Thyroid gland (tissue), 4 donors: ENCODE results near the gene WDFY4. TPM values are rescaled to one million over a fixed set of nuclear protein-coding genes. Genes with fewer than 3 reads are reported as not detected.

ENCODE experiments used
- DNase-seq, 2 donors: peaks; one replicate each; pipeline ENCODE4 v3.0.0-alpha.2; 2019
- H3K27ac ChIP-seq, 3 donors: fragments of 200-600 bp; sonication (generic); 1 replicate in 2 of 3; 2 replicates in 1 of 3; pipeline ENCODE4 v1.5.1; 2016 to 2019; ENCODE audit warnings: mild to moderate bottlenecking in 1 of 3, moderate library complexity in 1 of 3
- H3K27me3 ChIP-seq: fragments of 200-600 bp; sonication (generic); one replicate; pipeline ENCODE4 v1.5.1; 2019
- H3K36me3 ChIP-seq, 2 donors: fragments of 200-600 bp; sonication (generic); one replicate each; pipeline ENCODE4 v1.5.1; 2016 to 2019
- H3K4me1 ChIP-seq, 2 donors: fragments of 200-600 bp; sonication (generic); one replicate each; pipeline ENCODE4 v1.5.1; 2017 to 2019
- H3K4me3 ChIP-seq, 3 donors: fragments of 200-600 bp; sonication (generic); replicated peaks in 1 of 3; 1 replicate in 2 of 3; 2 replicates in 1 of 3; pipeline ENCODE4 v1.5.1; 2016; ENCODE audit warnings: mild to moderate bottlenecking in 1 of 3
- H3K9me3 ChIP-seq: fragments of 200-600 bp; sonication (generic); one replicate; pipeline ENCODE4 v1.5.1; 2017
- POLR2A ChIP-seq, 2 donors: fragments of 450-650 bp; IDR thresholded peaks; one replicate each; pipeline ENCODE4 v1.6.1; 2017; ENCODE audit warnings: antibody characterized with exemption in 2 of 2, mild to moderate bottlenecking in 2 of 2, moderate library complexity in 1 of 2
- WGBS, 2 donors: methylation state at CpG; one replicate each; pipeline ENCODE4 v1.1.5; 2017; 5-methylcytosine and 5-hydroxymethylcytosine counted together
- intact Hi-C: fragments of 100-400 bp; cut with DNase I; formaldehyde crosslinking; loops from one replicate; pipeline ENCODE4 v1.15.1; 2023
- total RNA-seq, 4 donors: library from RNA; depleted of rRNA; stranded (reverse); fragments of >200 nt; gene quantifications; one replicate each; pipeline ENCODE4 v1.2.3, GENCODE V29; 2016
- TF ChIP-seq, protein P1 (sequence below), 6 experiments: fragments of 200-600 bp in 3 of 6; fragments of 450-650 bp in 3 of 6; sonication (generic) in 3 of 6; IDR thresholded peaks; one replicate each; pipeline ENCODE4 v1.5.1; 2016 to 2019; ENCODE audit warnings: antibody characterized with exemption in 6 of 6, mild to moderate bottlenecking in 2 of 6, inconsistent platforms in 1 of 6, moderate library complexity in 1 of 6

Gene WDFY4
- total RNA-seq, 4 donors from 2014 or later = 1.0 to 3.5 (median 1.2) TPM

DNA sequence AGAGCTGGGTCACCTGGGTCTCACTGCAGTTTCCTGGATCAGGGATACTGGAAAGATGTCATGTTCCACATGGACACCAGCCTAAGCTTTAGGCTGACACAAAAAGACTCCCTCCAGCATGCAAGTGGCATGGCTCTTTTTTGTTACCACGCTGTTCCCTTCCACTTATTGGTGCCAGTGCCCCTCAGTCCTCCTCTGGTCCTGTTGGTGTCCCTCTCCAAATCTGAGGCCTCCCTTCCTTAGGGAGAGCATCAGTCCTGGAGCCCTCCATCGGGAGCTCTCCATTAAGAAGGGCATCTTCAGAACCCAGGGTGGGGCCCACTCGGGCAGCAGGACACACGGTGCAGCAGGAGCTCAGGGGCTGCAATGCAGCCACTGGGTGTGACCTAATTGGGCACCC is 331.0 kb downstream of the WDFY4 start:
- no peak for DNase-seq
- Histone ChIP-seq H3K4me1 (peaks cover 3 to 7% of the 10 kb centered on the region in 2 donors), H3K36me3 (peaks cover 0 to 21% of the 10 kb centered on the region in 2 donors), H3K4me3 (no peak overlapping the region), H3K27me3 (no peaks in the 10 kb centered on the region), H3K9me3 (no peaks in the 10 kb centered on the region), H3K27ac (no peak overlapping the region)
- intact Hi-C loops = no loop called here
- WGBS, 2 donors = 89 to 95% methylated on average over 4 of the region's 4 CpGs
- TF ChIP-seq POLR2A (IDR thresholded peaks at IDR 0.05) = no peak
- TF ChIP-seq, protein P1, sequence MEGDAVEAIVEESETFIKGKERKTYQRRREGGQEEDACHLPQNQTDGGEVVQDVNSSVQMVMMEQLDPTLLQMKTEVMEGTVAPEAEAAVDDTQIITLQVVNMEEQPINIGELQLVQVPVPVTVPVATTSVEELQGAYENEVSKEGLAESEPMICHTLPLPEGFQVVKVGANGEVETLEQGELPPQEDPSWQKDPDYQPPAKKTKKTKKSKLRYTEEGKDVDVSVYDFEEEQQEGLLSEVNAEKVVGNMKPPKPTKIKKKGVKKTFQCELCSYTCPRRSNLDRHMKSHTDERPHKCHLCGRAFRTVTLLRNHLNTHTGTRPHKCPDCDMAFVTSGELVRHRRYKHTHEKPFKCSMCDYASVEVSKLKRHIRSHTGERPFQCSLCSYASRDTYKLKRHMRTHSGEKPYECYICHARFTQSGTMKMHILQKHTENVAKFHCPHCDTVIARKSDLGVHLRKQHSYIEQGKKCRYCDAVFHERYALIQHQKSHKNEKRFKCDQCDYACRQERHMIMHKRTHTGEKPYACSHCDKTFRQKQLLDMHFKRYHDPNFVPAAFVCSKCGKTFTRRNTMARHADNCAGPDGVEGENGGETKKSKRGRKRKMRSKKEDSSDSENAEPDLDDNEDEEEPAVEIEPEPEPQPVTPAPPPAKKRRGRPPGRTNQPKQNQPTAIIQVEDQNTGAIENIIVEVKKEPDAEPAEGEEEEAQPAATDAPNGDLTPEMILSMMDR (IDR thresholded peaks at IDR 0.05) = no peak

GRCh38 chr10:49021685-49022084 is 337.0 kb downstream of the WDFY4 start:
- intact Hi-C loops = no loop called here

DNA sequence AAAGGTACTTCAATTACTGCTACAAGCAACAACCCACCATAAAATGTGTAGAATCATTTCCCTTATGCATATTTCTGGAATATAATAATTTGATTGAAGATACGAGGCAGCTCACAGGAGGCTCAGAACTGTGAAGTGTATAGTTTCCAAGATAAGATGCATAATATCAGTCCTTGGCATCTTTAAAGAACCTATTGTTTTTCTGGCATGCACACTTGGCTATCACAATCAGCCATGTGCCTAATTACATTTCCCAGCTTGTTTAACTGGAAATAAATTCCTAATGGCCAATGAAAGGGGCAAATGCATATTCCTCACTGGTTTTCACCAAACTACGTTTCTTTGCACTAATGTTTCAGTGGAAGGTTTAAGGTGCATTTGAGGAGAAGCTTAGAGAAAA is 338.4 kb downstream of the WDFY4 start:
- DNase-seq = no peak
- TF ChIP-seq POLR2A (IDR thresholded peaks at IDR 0.05) = no peak
- TF ChIP-seq, protein P1 (IDR thresholded peaks at IDR 0.05) = no peak
- Histone ChIP-seq H3K4me3 (no peak overlapping the region), H3K4me1 (no peaks in the 10 kb centered on the region), H3K36me3 (peaks cover 0 to 14% of the 10 kb centered on the region in 2 donors), H3K9me3 (no peaks in the 10 kb centered on the region), H3K27me3 (no peaks in the 10 kb centered on the region), H3K27ac (peak overlapping the region in 1 of 3 donors; percentile 51)
- WGBS, 2 donors = 74 to 82% methylated on average over 2 of the region's 2 CpGs
- intact Hi-C loops = no loop called here

More at GRCh38 chr10:49021685-49022084, 337.0 kb downstream of the WDFY4 start:
- Histone ChIP-seq H3K4me3 (no peak overlapping the region), H3K27me3 (no peaks in the 10 kb centered on the region), H3K36me3 (peaks cover 0 to 21% of the 10 kb centered on the region in 2 donors), H3K9me3 (no peaks in the 10 kb centered on the region), H3K4me1 (no peaks in the 10 kb centered on the region), H3K27ac (no peak overlapping the region)
- 93 to 96% methylated on average over 6 of the region's 6 CpGs for WGBS, 2 donors
- TF ChIP-seq POLR2A (IDR thresholded peaks at IDR 0.05) = no peak
- TF ChIP-seq, protein P1 (IDR thresholded peaks at IDR 0.05) = no peak
- no peak for DNase-seq

DNA sequence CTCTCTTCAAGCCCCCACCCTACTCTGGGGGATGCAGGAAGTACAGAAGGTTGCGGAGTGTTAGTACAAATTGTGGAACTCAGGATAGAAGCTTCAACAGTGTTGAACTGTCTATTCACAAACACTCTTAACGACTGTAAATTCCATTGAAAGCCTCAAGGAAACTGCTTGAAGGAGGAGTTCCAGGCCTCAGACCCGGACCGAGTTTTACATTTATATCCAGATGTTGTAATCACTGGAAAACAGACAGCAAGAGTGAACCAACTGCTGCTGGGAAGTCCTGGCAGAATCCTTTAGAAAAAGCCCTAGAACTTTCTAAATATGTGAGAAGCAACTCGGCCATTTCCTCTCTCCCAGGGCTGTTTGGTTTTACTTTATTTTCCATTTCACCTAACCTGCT is 339.1 kb downstream of the WDFY4 start:
- Histone ChIP-seq H3K27ac (peak overlapping the region; percentile 25 to 51 (median 44)), H3K9me3 (no peaks in the 10 kb centered on the region), H3K36me3 (peaks cover 0 to 8% of the 10 kb centered on the region in 2 donors), H3K27me3 (no peaks in the 10 kb centered on the region), H3K4me1 (no peaks in the 10 kb centered on the region), H3K4me3 (no peak overlapping the region)
- TF ChIP-seq POLR2A (IDR thresholded peaks at IDR 0.05) = no peak
- no peak for DNase-seq
- intact Hi-C loops = no loop called here
- WGBS, 2 donors = 61 to 77% methylated on average over 5 of the region's 5 CpGs

DNA sequence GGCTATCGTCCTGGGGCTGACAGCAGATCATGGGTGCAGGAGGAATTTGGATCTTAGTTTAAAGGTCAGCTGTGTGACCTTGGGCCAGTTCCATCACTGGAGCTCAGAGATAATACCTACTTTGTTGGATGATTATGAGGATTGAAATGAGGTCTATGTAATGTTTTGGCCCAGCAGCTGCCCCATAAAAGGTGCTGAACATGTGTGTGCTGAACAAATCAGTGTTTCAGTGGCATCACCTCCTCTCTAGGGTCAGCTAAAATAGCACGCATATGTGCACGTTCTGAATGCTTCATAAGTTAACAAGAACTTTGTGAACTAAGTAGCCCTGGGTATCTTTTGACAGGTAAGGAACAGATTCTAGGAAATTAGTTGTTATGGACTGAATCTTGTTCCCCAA is 339.8 kb downstream of the WDFY4 start:
- Histone ChIP-seq H3K4me1 (no peaks in the 10 kb centered on the region), H3K9me3 (no peaks in the 10 kb centered on the region), H3K27me3 (no peaks in the 10 kb centered on the region), H3K36me3 (peaks cover 0 to under 1% of the 10 kb centered on the region in 2 donors), H3K27ac (peak overlapping the region in 1 of 3 donors; percentile 51), H3K4me3 (no peak overlapping the region)
- no peak for DNase-seq
- intact Hi-C loops = no loop called here
- 86 to 89% methylated on average over 3 of the region's 3 CpGs for WGBS, 2 donors
- TF ChIP-seq POLR2A (IDR thresholded peaks at IDR 0.05) = no peak
- TF ChIP-seq, protein P1 (IDR thresholded peaks at IDR 0.05) = no peak
